Liver (tissue), 9 donors: Measurements from ENCODE around the gene SEZ6L. TPM values are rescaled to one million over a fixed set of nuclear protein-coding genes. Genes with fewer than 3 reads are reported as not detected.

Experiments used
- DNase-seq: peaks from one replicate; pipeline ENCODE4 v3.0.0-alpha.2; 2017; ENCODE audit warnings: low spot score
- H3K27ac ChIP-seq, 2 donors: one replicate each; pipeline ENCODE4 v1.7.0; 2013; ENCODE audit warnings: inconsistent platforms in 2 of 2, low read length in 2 of 2, control low read depth in 1 of 2, low read depth in 1 of 2, mild to moderate bottlenecking in 1 of 2
- H3K27me3 ChIP-seq, 4 donors: one replicate each; pipeline versions ENCODE4 v1.6.1 to v1.7.0; 2013; ENCODE audit warnings: low read length in 3 of 4, inconsistent platforms in 1 of 4, mild to moderate bottlenecking in 1 of 4, moderate library complexity in 1 of 4; ENCODE audit not compliant: control insufficient read depth in 4 of 4, insufficient read depth in 4 of 4
- H3K36me3 ChIP-seq, 4 donors: one replicate each; pipeline versions ENCODE4 v1.6.1 to v1.7.0; 2013; ENCODE audit warnings: low read length in 3 of 4, mild to moderate bottlenecking in 3 of 4, low read depth in 1 of 4, moderate library complexity in 1 of 4; ENCODE audit not compliant: control insufficient read depth in 4 of 4, insufficient read depth in 3 of 4
- H3K4me1 ChIP-seq, 4 donors: one replicate each; pipeline versions ENCODE4 v1.6.1 to v1.7.0; 2013; ENCODE audit warnings: low read length in 3 of 4, mild to moderate bottlenecking in 3 of 4, moderate library complexity in 1 of 4; ENCODE audit not compliant: control insufficient read depth in 4 of 4, insufficient read depth in 4 of 4
- H3K4me3 ChIP-seq, 3 donors: one replicate each; pipeline versions ENCODE4 v1.6.1 to v1.7.0; 2013; ENCODE audit warnings: low read length in 3 of 3, control low read depth in 1 of 3, low read depth in 1 of 3, mild to moderate bottlenecking in 1 of 3
- H3K9ac ChIP-seq, 2 donors: one replicate each; pipeline ENCODE4 v1.7.0; 2013; ENCODE audit warnings: low read length in 2 of 2, mild to moderate bottlenecking in 2 of 2, moderate library complexity in 2 of 2, control low read depth in 1 of 2, low read depth in 1 of 2
- H3K9me3 ChIP-seq, 4 donors: one replicate each; pipeline versions ENCODE4 v1.6.1 to v1.7.0; 2013; ENCODE audit warnings: low read length in 3 of 4; ENCODE audit not compliant: control insufficient read depth in 4 of 4
- CTCF ChIP-seq: fragments of 150-350 bp; IDR thresholded peaks from 2 replicates; pipeline ENCODE4 v1.5.1; 2017; ENCODE audit warnings: improper control_type of control experiment, low read depth, low read length; ENCODE audit not compliant: missing input control
- EGR1 ChIP-seq, 2 donors: IDR thresholded peaks; 2 replicates each; pipeline ENCODE4 v1.6.1; 2016 to 2018; ENCODE audit warnings: antibody characterized with exemption in 2 of 2, low read depth in 2 of 2
- FOXA1 ChIP-seq: IDR thresholded peaks from 2 replicates; pipeline ENCODE4 v1.6.1; 2016; ENCODE audit warnings: antibody characterized with exemption
- FOXA2 ChIP-seq: IDR thresholded peaks from 2 replicates; pipeline ENCODE4 v1.6.1; 2016; ENCODE audit warnings: antibody characterized with exemption
- GABPA ChIP-seq, 2 donors: IDR thresholded peaks in 1 of 2; conservative IDR thresholded peaks in 1 of 2; 2 replicates each; pipeline ENCODE4 v1.6.1; 2016; ENCODE audit warnings: antibody characterized with exemption in 2 of 2, mild to moderate bottlenecking in 1 of 2, moderate library complexity in 1 of 2
- HNF4A ChIP-seq, 2 donors: conservative IDR thresholded peaks; 2 replicates each; pipeline ENCODE4 v1.6.1; 2016; ENCODE audit warnings: antibody characterized with exemption in 2 of 2, mild to moderate bottlenecking in 2 of 2
- HNF4G ChIP-seq: IDR thresholded peaks from 2 replicates; pipeline ENCODE4 v1.6.1; 2016; ENCODE audit warnings: antibody characterized with exemption
- NR2F2 ChIP-seq: IDR thresholded peaks from 2 replicates; pipeline ENCODE4 v1.6.1; 2016; ENCODE audit warnings: antibody characterized with exemption
- RAD21 ChIP-seq, 2 donors: IDR thresholded peaks; 2 replicates each; pipeline ENCODE4 v1.6.1; 2016; ENCODE audit warnings: antibody characterized with exemption in 2 of 2, mild to moderate bottlenecking in 2 of 2
- RXRA ChIP-seq, 2 donors: IDR thresholded peaks; 2 replicates each; pipeline ENCODE4 v1.6.1; 2017 to 2018; ENCODE audit warnings: antibody characterized with exemption in 2 of 2, mild to moderate bottlenecking in 1 of 2
- SP1 ChIP-seq: IDR thresholded peaks from 2 replicates; pipeline ENCODE4 v1.6.1; 2018; ENCODE audit warnings: antibody characterized with exemption, mild to moderate bottlenecking
- TAF1 ChIP-seq: conservative IDR thresholded peaks from 2 replicates; pipeline ENCODE4 v1.6.1; 2016; ENCODE audit warnings: antibody characterized with exemption, mild to moderate bottlenecking
- WGBS: extraction: QIAGEN DNeasy Blood & Tissue Kit; methylation state at CpG from one replicate; pipeline ENCODE4 v1.1.7; 2013; 5-methylcytosine and 5-hydroxymethylcytosine counted together
- polyA plus RNA-seq, 2 donors: library from polyadenylated mRNA; stranded (reverse) in 1 of 2; unstranded in 1 of 2; fragments of 200-250 nt in 1 of 2; fragments of >200 nt in 1 of 2; fragmentation: Nextera tagmentation in 1 of 2; extraction: Ambion mirVana in 1 of 2; gene quantifications; one replicate each; pipeline versions ENCODE4 v1.2.1 to v1.2.3, GENCODE V29; 2013 to 2015
- total RNA-seq, 2 donors: library from RNA; depleted of rRNA; stranded (reverse); fragments of >200 nt; gene quantifications; one replicate each; pipeline ENCODE4 v1.2.3, GENCODE V29; 2014
- TF ChIP-seq, protein P1 (sequence below): IDR thresholded peaks from 2 replicates; pipeline ENCODE4 v1.6.1; 2016; ENCODE audit warnings: antibody characterized with exemption
- TF ChIP-seq, protein P2 (sequence below): IDR thresholded peaks from 2 replicates; pipeline ENCODE4 v1.6.1; 2016; ENCODE audit warnings: antibody characterized with exemption
- TF ChIP-seq, protein P3 (sequence below): IDR thresholded peaks from 2 replicates; pipeline ENCODE4 v1.6.1; 2016; ENCODE audit warnings: antibody characterized with exemption, mild to moderate bottlenecking
- donor health status: healthy.
- donor health status: healthy.
- donor health status: healthy.
- donor health status: healthy.
- donor health status: healthy.

SEZ6L gene
- total and polyA plus RNA-seq, 4 donors: under 0.01 to 0.70 (median 0.08) TPM; not detected in 1

GRCh38 chr22:26172389-26172990 is 3.2 kb downstream of the SEZ6L start:
- H3K4me3 ChIP-seq: no peak overlapping the region
- H3K4me1 ChIP-seq: peaks cover 0 to 6% (median 3%) of the 10 kb centered on the region in 4 donors
- H3K36me3 ChIP-seq: no peaks in the 10 kb centered on the region
- H3K27ac ChIP-seq: no peak overlapping the region
- H3K9me3 ChIP-seq: no peaks in the 10 kb centered on the region
- H3K9ac ChIP-seq: no peak overlapping the region
- WGBS: 37% methylated on average over 5 of the region's 5 CpGs
- DNase-seq: peak; percentile 44
- TF ChIP-seq CTCF (peak; percentile 42), EGR1 (IDR thresholded peaks at IDR 0.05; ENCODE audit: low read depth in 2 of 2) (no peak), RAD21 (IDR thresholded peaks at IDR 0.05) (peak; percentile 16 to 38)
- peaks cover 3 to 13% (median 3%) of the 10 kb centered on the region in 4 donors for H3K27me3 ChIP-seq

GRCh38 chr22:26174280-26174679 is 5.0 kb downstream of the SEZ6L start:
- H3K27me3 ChIP-seq: peaks cover 3 to 11% (median 3%) of the 10 kb centered on the region in 4 donors
- H3K36me3 ChIP-seq: no peaks in the 10 kb centered on the region
- WGBS: 19% methylated on average over 12 of the region's 12 CpGs
- no peak for TF ChIP-seq RXRA (IDR thresholded peaks at IDR 0.05)
- no peak for TF ChIP-seq CTCF
- TF ChIP-seq, protein P1, sequence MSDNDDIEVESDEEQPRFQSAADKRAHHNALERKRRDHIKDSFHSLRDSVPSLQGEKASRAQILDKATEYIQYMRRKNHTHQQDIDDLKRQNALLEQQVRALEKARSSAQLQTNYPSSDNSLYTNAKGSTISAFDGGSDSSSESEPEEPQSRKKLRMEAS: no peak
- no peak for TF ChIP-seq RAD21 (IDR thresholded peaks at IDR 0.05)
- no peak for TF ChIP-seq FOXA1
- no peak for TF ChIP-seq GABPA (IDR thresholded peaks at IDR 0.05 in 1 of 2, conservative IDR thresholded peaks at IDR 0.05 in 1 of 2)
- no peak for TF ChIP-seq HNF4A (conservative IDR thresholded peaks at IDR 0.05)
- TF ChIP-seq TAF1: no peak
- TF ChIP-seq SP1: no peak
- TF ChIP-seq, protein P2, sequence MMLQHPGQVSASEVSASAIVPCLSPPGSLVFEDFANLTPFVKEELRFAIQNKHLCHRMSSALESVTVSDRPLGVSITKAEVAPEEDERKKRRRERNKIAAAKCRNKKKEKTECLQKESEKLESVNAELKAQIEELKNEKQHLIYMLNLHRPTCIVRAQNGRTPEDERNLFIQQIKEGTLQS: no peak
- TF ChIP-seq FOXA2: no peak
- TF ChIP-seq HNF4G: no peak
- no peak for DNase-seq
- H3K9ac ChIP-seq: no peak overlapping the region
- no peak overlapping the region for H3K27ac ChIP-seq
- H3K9me3 ChIP-seq: no peaks in the 10 kb centered on the region
- H3K4me1 ChIP-seq: peaks cover 0 to 6% (median 1%) of the 10 kb centered on the region in 4 donors
- no peak overlapping the region for H3K4me3 ChIP-seq

DNA sequence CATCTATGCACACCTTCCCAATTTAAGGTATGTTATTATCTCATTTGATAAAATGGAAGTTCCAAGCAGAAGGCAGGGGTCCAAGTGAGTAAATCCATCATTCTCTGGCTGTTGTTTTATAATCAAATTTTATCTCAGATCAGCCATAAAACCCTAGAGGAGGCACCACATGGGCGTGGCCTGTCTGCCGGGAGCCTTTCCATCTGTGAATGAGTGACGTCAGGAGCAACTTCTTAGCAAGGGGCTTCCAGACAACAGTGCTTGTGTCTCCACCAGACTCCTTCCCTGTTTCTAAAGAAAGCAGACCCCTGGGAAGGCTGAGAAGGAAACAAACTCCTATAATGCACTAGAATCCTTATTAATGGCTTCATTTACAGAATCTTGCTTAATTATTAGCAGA is 13.5 kb downstream of the SEZ6L start:
- Histone ChIP-seq H3K9ac (no peak overlapping the region), H3K36me3 (no peaks in the 10 kb centered on the region), H3K4me3 (no peak overlapping the region), H3K9me3 (no peaks in the 10 kb centered on the region), H3K27ac (no peak overlapping the region), H3K4me1 (no peaks in the 10 kb centered on the region), H3K27me3 (peaks cover 0 to 12% (median 0%) of the 10 kb centered on the region in 4 donors)
- no peak for DNase-seq
- 41% methylated on average over 3 of the region's 3 CpGs for WGBS
- TF ChIP-seq NR2F2: no peak
- TF ChIP-seq, protein P2: no peak
- TF ChIP-seq HNF4A (conservative IDR thresholded peaks at IDR 0.05): no peak
- no peak for TF ChIP-seq TAF1
- TF ChIP-seq, protein P1: no peak
- TF ChIP-seq RXRA (IDR thresholded peaks at IDR 0.05): no peak
- TF ChIP-seq, protein P3, sequence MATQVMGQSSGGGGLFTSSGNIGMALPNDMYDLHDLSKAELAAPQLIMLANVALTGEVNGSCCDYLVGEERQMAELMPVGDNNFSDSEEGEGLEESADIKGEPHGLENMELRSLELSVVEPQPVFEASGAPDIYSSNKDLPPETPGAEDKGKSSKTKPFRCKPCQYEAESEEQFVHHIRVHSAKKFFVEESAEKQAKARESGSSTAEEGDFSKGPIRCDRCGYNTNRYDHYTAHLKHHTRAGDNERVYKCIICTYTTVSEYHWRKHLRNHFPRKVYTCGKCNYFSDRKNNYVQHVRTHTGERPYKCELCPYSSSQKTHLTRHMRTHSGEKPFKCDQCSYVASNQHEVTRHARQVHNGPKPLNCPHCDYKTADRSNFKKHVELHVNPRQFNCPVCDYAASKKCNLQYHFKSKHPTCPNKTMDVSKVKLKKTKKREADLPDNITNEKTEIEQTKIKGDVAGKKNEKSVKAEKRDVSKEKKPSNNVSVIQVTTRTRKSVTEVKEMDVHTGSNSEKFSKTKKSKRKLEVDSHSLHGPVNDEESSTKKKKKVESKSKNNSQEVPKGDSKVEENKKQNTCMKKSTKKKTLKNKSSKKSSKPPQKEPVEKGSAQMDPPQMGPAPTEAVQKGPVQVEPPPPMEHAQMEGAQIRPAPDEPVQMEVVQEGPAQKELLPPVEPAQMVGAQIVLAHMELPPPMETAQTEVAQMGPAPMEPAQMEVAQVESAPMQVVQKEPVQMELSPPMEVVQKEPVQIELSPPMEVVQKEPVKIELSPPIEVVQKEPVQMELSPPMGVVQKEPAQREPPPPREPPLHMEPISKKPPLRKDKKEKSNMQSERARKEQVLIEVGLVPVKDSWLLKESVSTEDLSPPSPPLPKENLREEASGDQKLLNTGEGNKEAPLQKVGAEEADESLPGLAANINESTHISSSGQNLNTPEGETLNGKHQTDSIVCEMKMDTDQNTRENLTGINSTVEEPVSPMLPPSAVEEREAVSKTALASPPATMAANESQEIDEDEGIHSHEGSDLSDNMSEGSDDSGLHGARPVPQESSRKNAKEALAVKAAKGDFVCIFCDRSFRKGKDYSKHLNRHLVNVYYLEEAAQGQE: no peak
- no peak for TF ChIP-seq CTCF
- no peak for TF ChIP-seq RAD21 (IDR thresholded peaks at IDR 0.05)
- no peak for TF ChIP-seq FOXA2
